Upper lobe of left lung (tissue), 4 donors: ENCODE data around the gene CD82.

ENCODE experiments used
- EP300 ChIP-seq, 4 donors: sonication (generic); formaldehyde crosslinking; IDR thresholded peaks; one replicate each; pipeline ENCODE4 v1.5.1; 2017; ENCODE audit warnings: antibody characterized with exemption in 4 of 4, control low read depth in 2 of 4
- POLR2A ChIP-seq, 4 donors: fragments of 450-650 bp; IDR thresholded peaks; one replicate each; pipeline ENCODE4 v1.5.1; 2016 to 2017; ENCODE audit warnings: antibody characterized with exemption in 4 of 4, mild to moderate bottlenecking in 2 of 4
- TF ChIP-seq, protein P1 (sequence below), 6 experiments: fragments of 450-650 bp in 4 of 6; fragments of 200-600 bp in 2 of 6; sonication (generic) in 2 of 6; IDR thresholded peaks; one replicate each; pipeline ENCODE4 v1.5.1; 2016 to 2019; ENCODE audit warnings: antibody characterized with exemption in 6 of 6

DNA sequence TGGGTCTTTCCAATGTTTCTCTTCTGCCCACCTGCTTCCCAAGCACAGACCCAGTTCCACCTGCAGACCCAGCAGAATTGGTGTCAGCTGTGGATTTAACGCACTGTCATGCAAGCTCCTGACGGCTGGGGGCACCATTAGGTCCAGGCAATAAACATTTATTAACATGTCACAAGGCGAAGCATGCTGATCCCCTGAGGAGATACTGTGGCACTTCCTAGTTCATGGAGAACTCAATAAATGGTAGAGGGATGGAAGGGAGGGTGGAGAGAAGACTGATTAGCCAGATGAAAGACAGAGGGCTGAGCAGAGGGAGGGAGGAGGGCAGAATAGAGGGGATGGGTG is 93.0 kb downstream of the CD82 start:
- TF ChIP-seq, protein P1, sequence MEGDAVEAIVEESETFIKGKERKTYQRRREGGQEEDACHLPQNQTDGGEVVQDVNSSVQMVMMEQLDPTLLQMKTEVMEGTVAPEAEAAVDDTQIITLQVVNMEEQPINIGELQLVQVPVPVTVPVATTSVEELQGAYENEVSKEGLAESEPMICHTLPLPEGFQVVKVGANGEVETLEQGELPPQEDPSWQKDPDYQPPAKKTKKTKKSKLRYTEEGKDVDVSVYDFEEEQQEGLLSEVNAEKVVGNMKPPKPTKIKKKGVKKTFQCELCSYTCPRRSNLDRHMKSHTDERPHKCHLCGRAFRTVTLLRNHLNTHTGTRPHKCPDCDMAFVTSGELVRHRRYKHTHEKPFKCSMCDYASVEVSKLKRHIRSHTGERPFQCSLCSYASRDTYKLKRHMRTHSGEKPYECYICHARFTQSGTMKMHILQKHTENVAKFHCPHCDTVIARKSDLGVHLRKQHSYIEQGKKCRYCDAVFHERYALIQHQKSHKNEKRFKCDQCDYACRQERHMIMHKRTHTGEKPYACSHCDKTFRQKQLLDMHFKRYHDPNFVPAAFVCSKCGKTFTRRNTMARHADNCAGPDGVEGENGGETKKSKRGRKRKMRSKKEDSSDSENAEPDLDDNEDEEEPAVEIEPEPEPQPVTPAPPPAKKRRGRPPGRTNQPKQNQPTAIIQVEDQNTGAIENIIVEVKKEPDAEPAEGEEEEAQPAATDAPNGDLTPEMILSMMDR (IDR thresholded peaks at IDR 0.05) = peak in 1 of 6 experiments; percentile 10
- TF ChIP-seq EP300 (IDR thresholded peaks at IDR 0.05) = no peak
- TF ChIP-seq POLR2A (IDR thresholded peaks at IDR 0.05) = no peak
